Mammary epithelial cell (primary cell): ENCODE data around the gene RRAD.

ENCODE experiments used
- EZH2 ChIP-seq: IDR thresholded peaks from 2 replicates; pipeline ENCODE4 v1.6.1; 2012; ENCODE audit warnings: low read length, inconsistent platforms, borderline replicate concordance
- TF ChIP-seq, protein P1 (sequence below), 2 donors: IDR thresholded peaks in 1 of 2; conservative IDR thresholded peaks in 1 of 2; 2 replicates each; pipeline ENCODE4 v1.5.1; 2011 to 2012; ENCODE audit warnings: inconsistent platforms in 2 of 2, low read length in 2 of 2, mild to moderate bottlenecking in 2 of 2, control low read depth in 1 of 2, low read depth in 1 of 2; ENCODE audit not compliant: insufficient read depth in 1 of 2; ENCODE audit errors: extremely low read depth in 1 of 2

DNA sequence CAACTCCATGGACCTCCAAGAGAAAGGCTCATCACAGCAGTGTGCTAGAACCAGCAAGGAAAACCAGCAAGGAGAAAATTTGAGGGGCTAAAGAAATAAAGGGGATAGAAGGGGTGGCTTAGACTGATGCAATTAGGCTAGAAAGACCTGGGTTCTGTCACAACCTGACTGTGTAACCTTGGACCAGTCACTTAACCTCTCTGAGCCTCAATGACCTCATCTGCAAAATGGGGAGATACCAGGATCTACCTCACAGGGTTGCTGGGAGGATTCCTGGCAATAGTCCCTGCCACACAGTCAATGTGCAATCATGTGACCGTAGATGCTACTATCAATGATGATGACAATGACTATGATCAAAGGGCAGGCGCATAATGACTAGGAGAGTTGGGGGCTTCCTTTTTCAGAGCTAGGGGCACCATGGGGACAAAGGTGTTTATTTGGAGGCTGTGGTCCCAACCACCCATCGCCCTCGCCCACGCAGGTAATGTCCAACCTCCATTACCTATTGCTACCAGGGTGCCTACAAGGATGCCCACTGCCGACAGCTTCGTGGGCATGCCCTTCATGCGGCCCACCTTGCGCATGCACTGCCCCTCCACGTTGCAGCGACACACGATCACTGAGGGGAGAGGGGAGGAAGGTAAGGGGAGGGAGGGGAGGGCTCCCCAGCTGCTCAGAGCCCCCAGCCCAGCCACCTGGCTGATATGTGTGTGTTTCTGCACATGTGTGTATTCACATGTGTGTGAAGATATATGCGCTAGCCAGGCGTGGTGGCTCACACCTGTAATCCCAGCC, 16.4 kb downstream of the RRAD start:
- TF ChIP-seq, protein P1, sequence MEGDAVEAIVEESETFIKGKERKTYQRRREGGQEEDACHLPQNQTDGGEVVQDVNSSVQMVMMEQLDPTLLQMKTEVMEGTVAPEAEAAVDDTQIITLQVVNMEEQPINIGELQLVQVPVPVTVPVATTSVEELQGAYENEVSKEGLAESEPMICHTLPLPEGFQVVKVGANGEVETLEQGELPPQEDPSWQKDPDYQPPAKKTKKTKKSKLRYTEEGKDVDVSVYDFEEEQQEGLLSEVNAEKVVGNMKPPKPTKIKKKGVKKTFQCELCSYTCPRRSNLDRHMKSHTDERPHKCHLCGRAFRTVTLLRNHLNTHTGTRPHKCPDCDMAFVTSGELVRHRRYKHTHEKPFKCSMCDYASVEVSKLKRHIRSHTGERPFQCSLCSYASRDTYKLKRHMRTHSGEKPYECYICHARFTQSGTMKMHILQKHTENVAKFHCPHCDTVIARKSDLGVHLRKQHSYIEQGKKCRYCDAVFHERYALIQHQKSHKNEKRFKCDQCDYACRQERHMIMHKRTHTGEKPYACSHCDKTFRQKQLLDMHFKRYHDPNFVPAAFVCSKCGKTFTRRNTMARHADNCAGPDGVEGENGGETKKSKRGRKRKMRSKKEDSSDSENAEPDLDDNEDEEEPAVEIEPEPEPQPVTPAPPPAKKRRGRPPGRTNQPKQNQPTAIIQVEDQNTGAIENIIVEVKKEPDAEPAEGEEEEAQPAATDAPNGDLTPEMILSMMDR (conservative IDR thresholded peaks at IDR 0.05 in 1 of 2, IDR thresholded peaks at IDR 0.05 in 1 of 2; ENCODE audit: extremely low read depth in 1 of 2, insufficient read depth in 1 of 2, low read depth in 1 of 2, low read length in 2 of 2), result no peak
- no peak for TF ChIP-seq EZH2
